ENCODE data around the gene NOP14.

Gene NOP14

GRCh38 chr4:2944586-2945526, 18.4 kb downstream of the NOP14 start:
- H3K27ac ChIP-seq (ENCODE audit: low read depth, low read length): no peak overlapping the region
- no peak for TF ChIP-seq EZH2phosphoT487 (IDR thresholded peaks at IDR 0.05; ENCODE audit: borderline replicate concordance, low read length)
- no peak for TF ChIP-seq CTCF (IDR thresholded peaks at IDR 0.05; ENCODE audit: low read depth, low read length, poor library complexity, severe bottlenecking)
- H3K9me2 ChIP-seq (replicated peaks; ENCODE audit: control insufficient read depth, low read length): no peaks in the 10 kb centered on the region
- 0 out of 2 replicates have a peak, but pooled peaks cover 3% of the 10 kb centered on the region for H4K20me1 ChIP-seq (ENCODE audit: control insufficient read depth, insufficient read depth, low read depth, low read length)
- peaks cover 10% of the 10 kb centered on the region for H3K79me2 ChIP-seq (ENCODE audit: control insufficient read depth, low read length)
- no peak overlapping the region for H3K4me2 ChIP-seq (ENCODE audit: low read length)
- H3K27me3 ChIP-seq (ENCODE audit: control insufficient read depth, low read length): no peaks in the 10 kb centered on the region
- no peaks in the 10 kb centered on the region; the same call in 1 of the 2 replicates for H3K4me1 ChIP-seq (ENCODE audit: control insufficient read depth, low read length)
- H3F3A ChIP-seq (ENCODE audit: control insufficient read depth, insufficient read depth): no peaks in the 10 kb centered on the region
- no peak overlapping the region for H3K4me3 ChIP-seq (ENCODE audit: low read length)
- no peaks in the 10 kb centered on the region for H3K9me3 ChIP-seq (ENCODE audit: control insufficient read depth, insufficient read depth, low read length)
- peaks cover 96% of the 10 kb centered on the region for H3K36me3 ChIP-seq (ENCODE audit: control insufficient read depth, low read length)

DNA sequence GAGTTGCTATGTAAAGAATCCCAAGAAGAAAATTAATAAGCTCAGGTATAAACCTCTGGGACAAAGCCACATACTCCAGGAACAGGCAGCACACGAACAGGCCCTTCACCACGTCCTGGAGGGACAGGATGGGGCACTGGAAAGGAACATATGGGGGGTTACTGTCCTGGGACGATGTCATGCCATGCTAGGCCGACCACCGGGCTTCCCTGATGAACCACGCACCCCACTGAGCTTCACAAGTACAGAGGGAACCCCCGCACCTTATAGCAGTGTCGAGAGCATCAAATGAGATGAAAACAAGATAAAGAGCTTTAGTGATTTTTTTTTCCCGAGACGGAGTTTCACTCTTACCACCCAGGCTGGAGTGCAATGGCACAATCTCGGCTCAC, 19.1 kb downstream of the NOP14 start:
- Histone ChIP-seq H3K79me2 (ENCODE audit: control insufficient read depth, low read length) (peaks cover 9% of the 10 kb centered on the region), H4K20me1 (ENCODE audit: control insufficient read depth, insufficient read depth, low read depth, low read length) (no peaks in the 10 kb centered on the region), H3F3A (ENCODE audit: control insufficient read depth, insufficient read depth) (peaks cover under 1% of the 10 kb centered on the region; the same call in 1 of the 2 replicates), H3K27me3 (ENCODE audit: control insufficient read depth, low read length) (no peaks in the 10 kb centered on the region), H3K4me2 (ENCODE audit: low read length) (no peak overlapping the region), H3K4me1 (ENCODE audit: control insufficient read depth, low read length) (peaks cover 6% of the 10 kb centered on the region; the same call in 1 of the 2 replicates), H3K36me3 (ENCODE audit: control insufficient read depth, low read length) (peaks cover 96% of the 10 kb centered on the region), H3K9me2 (replicated peaks; ENCODE audit: control insufficient read depth, low read length) (no peaks in the 10 kb centered on the region), H3K4me3 (ENCODE audit: low read length) (no peak overlapping the region), H3K27ac (ENCODE audit: low read depth, low read length) (no peak overlapping the region), H3K9me3 (ENCODE audit: control insufficient read depth, insufficient read depth, low read length) (no peaks in the 10 kb centered on the region)
- TF ChIP-seq EZH2phosphoT487 (IDR thresholded peaks at IDR 0.05; ENCODE audit: borderline replicate concordance, low read length) (no peak), CTCF (IDR thresholded peaks at IDR 0.05; ENCODE audit: low read depth, low read length, poor library complexity, severe bottlenecking) (no peak)

GRCh38 chr4:2943364-2944090, 19.7 kb downstream of the NOP14 start:
- H3F3A ChIP-seq (ENCODE audit: control insufficient read depth, insufficient read depth): peaks cover 5% of the 10 kb centered on the region
- TF ChIP-seq CTCF (IDR thresholded peaks at IDR 0.05; ENCODE audit: low read depth, low read length, poor library complexity, severe bottlenecking) (no peak), EZH2phosphoT487 (IDR thresholded peaks at IDR 0.05; ENCODE audit: borderline replicate concordance, low read length) (no peak)

More at GRCh38 chr4:2943364-2944090, 19.7 kb downstream of the NOP14 start:
- Histone ChIP-seq H3K4me3 (ENCODE audit: low read length) (no peak overlapping the region), H3K4me1 (ENCODE audit: control insufficient read depth, low read length) (peaks cover 9% of the 10 kb centered on the region; the same call in 1 of the 2 replicates), H3K79me2 (ENCODE audit: control insufficient read depth, low read length) (peaks cover 6% of the 10 kb centered on the region; the same call in 1 of the 2 replicates), H4K20me1 (ENCODE audit: control insufficient read depth, insufficient read depth, low read depth, low read length) (no peaks in the 10 kb centered on the region), H3K9me3 (ENCODE audit: control insufficient read depth, insufficient read depth, low read length) (no peaks in the 10 kb centered on the region), H3K36me3 (ENCODE audit: control insufficient read depth, low read length) (peaks cover 96% of the 10 kb centered on the region), H3K9me2 (replicated peaks; ENCODE audit: control insufficient read depth, low read length) (no peaks in the 10 kb centered on the region), H3K27me3 (ENCODE audit: control insufficient read depth, low read length) (no peaks in the 10 kb centered on the region), H3K27ac (ENCODE audit: low read depth, low read length) (no peak overlapping the region), H3K4me2 (ENCODE audit: low read length) (no peak overlapping the region)
